SK-N-SH (cell line): Measurements from ENCODE around the gene PPP2R3B. TPM values are rescaled to one million over a fixed set of nuclear protein-coding genes. Genes with fewer than 3 reads are reported as not detected.

ENCODE experiments used
- CTCF ChIA-PET: fragments of 300-600, 350-600 bp; formaldehyde crosslinking; extraction: SDS; loops from one replicate; lab custom pipeline; 2021; lab: Yijun Ruan, JAX
- POLR2A ChIA-PET: fragments of 350-600 bp; sonication (Branson Sonifier 250); formaldehyde crosslinking; extraction: SDS; loops from one replicate; lab custom pipeline; 2020; ENCODE audit warnings: antibody characterized with exemption, inconsistent platforms; lab: Yijun Ruan, JAX
- DNase-seq: peaks from one replicate; pipeline ENCODE4 v3.0.0; 2012
- H2AFZ ChIP-seq: fragments of 200-600 bp; sonication (generic); 2 replicates; pipeline ENCODE4 v1.8.1; 2016; ENCODE audit warnings: antibody characterized with exemption, mild to moderate bottlenecking, low read depth
- H3F3A ChIP-seq: fragments of 200-600 bp; sonication (generic); replicated peaks from 2 replicates; pipeline ENCODE3; 2016; ENCODE audit warnings: antibody characterized with exemption, mild to moderate bottlenecking; ENCODE audit not compliant: insufficient read depth
- H3K27ac ChIP-seq, 2 experiments: fragments of 200-500 bp in 1 of 2; fragments of 200-600 bp in 1 of 2; sonication (Bioruptor generic) in 1 of 2; sonication (generic), shearing (Covaris generic) in 1 of 2; 2 replicates each; pipeline versions ENCODE4 v1.5.1 to v1.6.1; 2014 to 2016; ENCODE audit warnings: low read depth in 2 of 2, inconsistent platforms in 1 of 2, low read length in 1 of 2, mild to moderate bottlenecking in 1 of 2, mixed read lengths in 1 of 2
- H3K27me3 ChIP-seq: fragments of 200-600 bp; sonication (generic), shearing (Covaris generic); 2 replicates; pipeline ENCODE4 v1.6.1; 2016; ENCODE audit warnings: mixed run types; ENCODE audit not compliant: insufficient read depth
- H3K36me3 ChIP-seq, 2 experiments: fragments of 200-500 bp in 1 of 2; fragments of 200-600 bp in 1 of 2; sonication (Bioruptor generic) in 1 of 2; sonication (generic) in 1 of 2; replicated peaks in 1 of 2; 2 replicates each; pipeline versions ENCODE3 to v1.5.1; 2014 to 2016; ENCODE audit warnings: low read length in 1 of 2, mild to moderate bottlenecking in 1 of 2; ENCODE audit not compliant: insufficient read depth in 2 of 2, control insufficient read depth in 1 of 2
- H3K4me1 ChIP-seq, 2 experiments: fragments of 200-500 bp in 1 of 2; fragments of 200-600 bp in 1 of 2; sonication (Bioruptor generic) in 1 of 2; sonication (generic), shearing (Covaris generic) in 1 of 2; 2 replicates each; pipeline versions ENCODE4 v1.5.1 to v1.6.1; 2014 to 2016; ENCODE audit warnings: low read depth in 1 of 2, low read length in 1 of 2, mixed run types in 1 of 2; ENCODE audit not compliant: insufficient read depth in 2 of 2, control insufficient read depth in 1 of 2
- H3K4me2 ChIP-seq: fragments of 200-600 bp; sonication (generic), shearing (Covaris generic); 2 replicates; pipeline ENCODE4 v1.6.1; 2017; ENCODE audit warnings: mixed run types
- H3K4me3 ChIP-seq, 2 experiments: fragments of 200-500 bp in 1 of 2; fragments of 200-600 bp in 1 of 2; sonication (Bioruptor generic) in 1 of 2; sonication (generic), shearing (Covaris generic) in 1 of 2; 2 replicates each; pipeline versions ENCODE4 v1.5.1 to v1.8.1; 2014 to 2016; ENCODE audit warnings: low read depth in 2 of 2, inconsistent platforms in 1 of 2, low read length in 1 of 2, mild to moderate bottlenecking in 1 of 2, mixed read lengths in 1 of 2, moderate library complexity in 1 of 2
- H3K79me2 ChIP-seq: fragments of 200-600 bp; sonication (generic); 2 replicates; pipeline ENCODE4 v1.8.1; 2017; ENCODE audit warnings: mild to moderate bottlenecking; ENCODE audit not compliant: insufficient read depth
- H3K9ac ChIP-seq: fragments of 200-600 bp; sonication (generic); 2 replicates; pipeline ENCODE4 v1.6.1; 2017; ENCODE audit warnings: mixed run types
- H3K9me2 ChIP-seq: fragments of 200-600 bp; sonication (generic); 2 replicates; pipeline ENCODE4 v1.6.1; 2017; ENCODE audit warnings: mixed run types
- H3K9me3 ChIP-seq: fragments of 200-600 bp; sonication (generic); 2 replicates; pipeline ENCODE4 v1.6.1; 2017; ENCODE audit warnings: mixed run types, mild to moderate bottlenecking, moderate library complexity
- H4K20me1 ChIP-seq: fragments of 200-600 bp; sonication (generic); 2 replicates; pipeline ENCODE4 v1.6.1; 2017; ENCODE audit warnings: mild to moderate bottlenecking, mixed run types; ENCODE audit not compliant: insufficient read depth
- CTCF ChIP-seq: fragments of 200-600 bp; sonication (generic); IDR thresholded peaks from 2 replicates; pipeline ENCODE4 v1.6.1; 2017; ENCODE audit warnings: antibody characterized with exemption, mild to moderate bottlenecking, moderate library complexity
- FOSL2 ChIP-seq: IDR thresholded peaks from 2 replicates; pipeline ENCODE4 v1.4.0; 2012; ENCODE audit warnings: low read depth, mild to moderate bottlenecking, moderate library complexity, borderline replicate concordance
- MEF2A ChIP-seq: IDR thresholded peaks from 2 replicates; pipeline ENCODE4 v1.4.0; 2012; ENCODE audit warnings: low read depth, borderline replicate concordance
- NFIC ChIP-seq: IDR thresholded peaks from 2 replicates; pipeline ENCODE4 v1.4.0; 2012; ENCODE audit warnings: borderline replicate concordance
- RAD21 ChIP-seq: IDR thresholded peaks from 2 replicates; pipeline ENCODE4 v1.6.1; 2012; ENCODE audit warnings: mild to moderate bottlenecking, low read length
- SIN3A ChIP-seq: IDR thresholded peaks from 2 replicates; pipeline ENCODE4 v1.6.1; 2012; ENCODE audit warnings: low read depth, mild to moderate bottlenecking, low read length, moderate library complexity, borderline replicate concordance
- WGBS: methylation state at CpG from one replicate; pipeline ENCODE4 v1.1.6; 2017; ENCODE audit warnings: low lambda C conversion rate; 5-methylcytosine and 5-hydroxymethylcytosine counted together
- polyA plus RNA-seq, 3 experiments: library from polyadenylated mRNA; depleted of rRNA; stranded (reverse); fragments of >200 nt; gene quantifications; 2 replicates each; pipeline ENCODE4 v1.2.3, GENCODE V29; 2012

Gene PPP2R3B
- polyA plus RNA-seq, 1 of the 3 experiments (the other 2 are of a cell fraction), result 19.4 TPM

- H3K27me3 ChIP-seq, result peaks cover 51% of the 10 kb centered on the region
- 10% methylated on average over 27 of the region's 56 CpGs for WGBS
- no peak for TF ChIP-seq NFIC
- peak; percentile 54 for TF ChIP-seq RAD21
- TF ChIP-seq CTCF, result peak; percentile 49
- TF ChIP-seq, all 33 proteins: peak for 2
- H3K9ac ChIP-seq, result no peak overlapping the region
- peak overlapping the region in 1 of 2 experiments; percentile 32; a peak in 2 of 4 replicates for H3K4me3 ChIP-seq
- DNase-seq, result peak; percentile 54
- peak overlapping the region; percentile 41 for H3K4me2 ChIP-seq
- no peak overlapping the region for H2AFZ ChIP-seq
- no peaks in the 10 kb centered on the region for H3K79me2 ChIP-seq
- ChIA-PET POLR2A (no interaction called here), CTCF (no interaction called here)
- H3F3A ChIP-seq, result no peaks in the 10 kb centered on the region
- H3K9me3 ChIP-seq, result no peaks in the 10 kb centered on the region
- H3K9me2 ChIP-seq, result no peaks in the 10 kb centered on the region
- no peaks in the 10 kb centered on the region for H3K4me1 ChIP-seq
- no peaks in the 10 kb centered on the region for H3K36me3 ChIP-seq
- no peaks in the 10 kb centered on the region for H4K20me1 ChIP-seq
- no peak overlapping the region for H3K27ac ChIP-seq
These were observed 41.4 kb upstream of the PPP2R3B start for GRCh38 chrX:427812-428725.

DNA sequence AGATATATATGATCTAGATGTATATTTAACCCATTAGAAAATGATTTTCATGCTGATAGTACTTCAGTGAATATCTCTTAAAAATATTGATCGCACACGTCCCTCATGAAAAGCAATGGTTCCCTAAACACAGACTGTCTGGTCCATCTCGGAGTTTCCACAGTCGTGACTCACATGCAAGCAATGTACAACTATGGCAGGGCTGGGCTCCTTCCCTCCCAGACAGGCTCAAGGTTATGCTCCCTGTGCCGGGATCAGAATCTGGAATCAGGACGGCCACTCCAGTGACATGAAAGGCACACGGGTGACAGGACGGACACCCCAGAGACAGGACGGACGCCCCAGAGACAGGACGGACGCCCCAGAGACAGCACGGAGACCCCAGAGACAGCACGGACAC is 40.2 kb upstream of the PPP2R3B start:
- Histone ChIP-seq H2AFZ (no peak overlapping the region), H3K36me3 (no peaks in the 10 kb centered on the region), H3K9me3 (no peaks in the 10 kb centered on the region), H3K27me3 (peaks cover 57% of the 10 kb centered on the region), H3K9ac (no peak overlapping the region), H3K4me1 (no peaks in the 10 kb centered on the region), H4K20me1 (no peaks in the 10 kb centered on the region), H3K4me3 (no peak overlapping the region), H3K9me2 (no peaks in the 10 kb centered on the region), H3K79me2 (no peaks in the 10 kb centered on the region), H3K4me2 (no peak overlapping the region), H3K27ac (no peak overlapping the region), H3F3A (no peaks in the 10 kb centered on the region)
- 9% methylated on average over 14 of the region's 14 CpGs for WGBS
- no peak for TF ChIP-seq CTCF
- no peak for TF ChIP-seq MEF2A
- peak; percentile 40; the same call in 1 of the 2 replicates for TF ChIP-seq FOSL2
- no peak for TF ChIP-seq SIN3A
- ChIA-PET CTCF (no interaction called here), POLR2A (no interaction called here)
- no peak for DNase-seq
